22Rv1 (cell line): Measurements from ENCODE around the gene NLRC3.

Experiments used
- H3K27ac ChIP-seq: fragments of 450-650 bp; 2 replicates; pipeline ENCODE4 v1.5.1; 2017
- ZFX ChIP-seq: fragments of 450-650 bp; IDR thresholded peaks from 2 replicates; pipeline ENCODE4 v1.6.1; 2017; ENCODE audit warnings: antibody characterized with exemption, borderline replicate concordance
- TF ChIP-seq, protein P1 (sequence below): fragments of 450-650 bp; IDR thresholded peaks from 2 replicates; pipeline ENCODE4 v1.5.1; 2017; ENCODE audit warnings: mild to moderate bottlenecking

NLRC3 gene

DNA sequence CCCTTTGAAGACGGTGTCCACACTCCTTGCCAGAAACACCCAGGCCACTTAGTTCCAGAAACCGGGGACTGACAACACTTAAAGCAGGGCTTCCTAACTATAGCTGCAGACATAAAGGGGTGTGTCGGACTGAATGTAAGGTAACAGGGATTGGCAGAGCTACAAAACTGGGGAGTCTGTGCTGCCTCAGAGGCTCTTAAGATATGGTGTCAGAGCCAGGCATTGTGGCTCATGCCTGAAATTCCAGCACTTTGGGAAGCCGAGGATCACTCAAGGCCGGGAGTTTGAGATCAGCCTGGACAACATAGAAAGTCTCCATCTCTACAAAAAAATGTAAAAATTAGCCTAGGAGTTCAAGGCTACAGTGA lies 14.2 kb upstream of the NLRC3 start:
- H3K27ac ChIP-seq: no peak overlapping the region
- TF ChIP-seq ZFX: no peak
- TF ChIP-seq, protein P1, sequence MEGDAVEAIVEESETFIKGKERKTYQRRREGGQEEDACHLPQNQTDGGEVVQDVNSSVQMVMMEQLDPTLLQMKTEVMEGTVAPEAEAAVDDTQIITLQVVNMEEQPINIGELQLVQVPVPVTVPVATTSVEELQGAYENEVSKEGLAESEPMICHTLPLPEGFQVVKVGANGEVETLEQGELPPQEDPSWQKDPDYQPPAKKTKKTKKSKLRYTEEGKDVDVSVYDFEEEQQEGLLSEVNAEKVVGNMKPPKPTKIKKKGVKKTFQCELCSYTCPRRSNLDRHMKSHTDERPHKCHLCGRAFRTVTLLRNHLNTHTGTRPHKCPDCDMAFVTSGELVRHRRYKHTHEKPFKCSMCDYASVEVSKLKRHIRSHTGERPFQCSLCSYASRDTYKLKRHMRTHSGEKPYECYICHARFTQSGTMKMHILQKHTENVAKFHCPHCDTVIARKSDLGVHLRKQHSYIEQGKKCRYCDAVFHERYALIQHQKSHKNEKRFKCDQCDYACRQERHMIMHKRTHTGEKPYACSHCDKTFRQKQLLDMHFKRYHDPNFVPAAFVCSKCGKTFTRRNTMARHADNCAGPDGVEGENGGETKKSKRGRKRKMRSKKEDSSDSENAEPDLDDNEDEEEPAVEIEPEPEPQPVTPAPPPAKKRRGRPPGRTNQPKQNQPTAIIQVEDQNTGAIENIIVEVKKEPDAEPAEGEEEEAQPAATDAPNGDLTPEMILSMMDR: no peak

DNA sequence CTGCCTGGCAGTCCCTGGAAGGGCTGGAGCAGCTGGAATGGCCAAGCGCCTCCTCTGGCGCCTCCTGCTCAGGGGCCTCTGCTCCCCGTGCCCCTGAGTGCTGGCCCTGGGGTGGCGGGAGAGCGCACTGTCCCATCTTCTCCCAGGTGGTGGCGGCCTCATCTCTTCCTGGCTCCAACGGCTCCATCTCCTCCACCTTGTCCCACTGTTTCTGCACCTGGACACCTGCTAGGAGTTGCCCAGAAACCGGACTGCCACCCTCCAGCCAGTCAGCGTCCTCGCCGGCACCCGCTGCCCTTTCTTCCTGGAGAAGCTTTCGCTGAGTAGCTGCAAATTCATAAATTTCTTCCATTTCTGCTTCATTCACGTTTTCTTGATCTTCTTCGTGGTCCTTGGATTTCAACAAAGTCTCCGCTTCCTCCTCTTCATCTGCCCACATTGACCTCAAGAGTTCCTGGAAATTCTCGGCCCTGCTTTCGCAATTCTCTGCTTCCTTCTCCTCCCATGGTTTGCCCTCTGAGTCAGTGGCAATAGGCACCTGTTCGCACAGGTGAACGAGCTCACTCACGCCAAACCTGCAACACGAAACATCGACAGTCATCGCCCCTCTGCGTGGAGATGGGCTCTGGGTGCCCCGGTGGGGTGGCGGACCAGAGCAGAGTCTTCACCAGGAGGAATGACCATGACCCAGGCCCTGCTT lies 13.7 kb upstream of the NLRC3 start:
- no peak overlapping the region for H3K27ac ChIP-seq

DNA sequence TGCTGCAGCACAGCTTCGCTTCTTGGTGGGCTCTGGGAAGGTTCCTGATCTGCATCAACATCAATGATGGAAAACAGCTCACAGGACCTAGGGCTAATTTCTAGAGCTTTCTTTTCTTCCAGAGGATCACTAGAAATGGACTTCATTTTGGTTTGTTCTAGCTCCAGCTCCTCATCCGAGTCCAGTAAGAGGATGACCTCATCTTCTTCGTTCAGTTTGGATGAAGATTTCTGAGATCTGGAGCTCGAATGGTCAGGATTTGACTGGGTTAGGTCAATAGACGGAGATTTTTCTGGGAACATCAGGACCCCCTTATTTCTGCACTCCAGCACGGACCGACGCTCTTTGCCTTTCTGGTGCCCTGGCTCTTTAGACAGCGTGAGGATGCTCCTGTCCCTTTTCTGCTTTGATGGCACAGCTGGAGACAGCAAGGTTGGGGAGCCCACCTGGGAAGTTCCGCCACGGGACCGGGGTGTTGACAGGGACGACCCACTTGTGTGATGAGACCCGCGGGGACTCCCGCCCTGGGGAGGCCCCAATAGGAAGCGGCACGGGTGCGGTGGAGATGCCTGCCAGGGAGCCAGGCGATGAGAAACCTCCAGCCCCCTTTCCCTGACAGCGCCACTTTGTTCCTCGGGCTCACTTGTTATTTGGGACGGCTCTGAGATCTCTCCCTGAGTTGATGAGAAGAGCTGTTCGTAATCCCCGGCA lies 12.9 kb upstream of the NLRC3 start:
- TF ChIP-seq ZFX: no peak
- TF ChIP-seq, protein P1: no peak
- no peak overlapping the region for H3K27ac ChIP-seq

More for the DNA sequence above, 13.7 kb upstream of the NLRC3 start:
- TF ChIP-seq, protein P1: no peak
- no peak for TF ChIP-seq ZFX

DNA sequence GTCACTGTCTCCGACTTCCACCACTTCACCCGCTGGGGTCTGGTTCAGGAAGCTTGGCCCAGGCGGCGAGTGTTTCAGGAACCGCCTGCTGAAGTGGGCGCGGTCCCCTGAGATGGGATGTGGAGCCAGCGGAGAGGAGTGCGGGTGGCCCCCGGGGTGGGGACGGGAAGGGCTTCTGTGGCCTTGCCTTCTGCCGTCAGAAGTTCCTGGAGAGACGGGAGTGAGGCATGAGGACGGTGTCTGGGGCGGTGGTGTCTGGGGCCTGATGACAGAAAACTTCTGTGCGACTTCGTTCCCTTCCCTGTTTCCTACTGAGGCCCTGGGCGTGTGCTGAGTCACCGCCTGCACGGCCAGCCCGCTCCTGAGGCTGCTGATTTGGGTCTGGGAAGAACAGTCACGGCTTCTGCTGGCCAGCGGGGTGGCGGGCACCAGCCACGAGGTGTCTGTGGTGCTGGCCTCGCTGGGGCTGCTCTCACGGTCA lies 12.3 kb upstream of the NLRC3 start:
- no peak overlapping the region for H3K27ac ChIP-seq
- TF ChIP-seq ZFX: no peak
- TF ChIP-seq, protein P1: no peak

DNA sequence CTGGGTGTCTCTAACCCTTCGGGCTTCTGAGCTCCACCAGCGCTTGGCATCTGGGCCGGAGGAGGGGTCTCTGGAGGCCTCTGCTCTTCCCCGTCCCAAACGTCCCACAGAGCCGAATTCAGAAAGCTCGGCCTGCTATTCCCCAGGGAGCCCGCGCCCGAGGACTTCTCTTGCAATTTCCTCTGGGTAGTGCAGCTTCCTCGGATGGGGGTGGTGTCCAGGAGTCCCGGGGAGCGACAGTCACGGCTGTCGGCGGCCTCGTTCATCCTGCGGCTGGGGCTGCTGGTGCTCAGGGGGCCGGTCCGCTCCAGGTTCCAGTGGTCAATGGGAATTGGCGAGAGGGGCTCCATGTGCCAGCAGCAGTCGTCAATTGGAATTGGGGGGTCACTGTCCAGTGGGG lies 11.8 kb upstream of the NLRC3 start:
- no peak for TF ChIP-seq ZFX
- TF ChIP-seq, protein P1: no peak
- H3K27ac ChIP-seq: no peak overlapping the region

DNA sequence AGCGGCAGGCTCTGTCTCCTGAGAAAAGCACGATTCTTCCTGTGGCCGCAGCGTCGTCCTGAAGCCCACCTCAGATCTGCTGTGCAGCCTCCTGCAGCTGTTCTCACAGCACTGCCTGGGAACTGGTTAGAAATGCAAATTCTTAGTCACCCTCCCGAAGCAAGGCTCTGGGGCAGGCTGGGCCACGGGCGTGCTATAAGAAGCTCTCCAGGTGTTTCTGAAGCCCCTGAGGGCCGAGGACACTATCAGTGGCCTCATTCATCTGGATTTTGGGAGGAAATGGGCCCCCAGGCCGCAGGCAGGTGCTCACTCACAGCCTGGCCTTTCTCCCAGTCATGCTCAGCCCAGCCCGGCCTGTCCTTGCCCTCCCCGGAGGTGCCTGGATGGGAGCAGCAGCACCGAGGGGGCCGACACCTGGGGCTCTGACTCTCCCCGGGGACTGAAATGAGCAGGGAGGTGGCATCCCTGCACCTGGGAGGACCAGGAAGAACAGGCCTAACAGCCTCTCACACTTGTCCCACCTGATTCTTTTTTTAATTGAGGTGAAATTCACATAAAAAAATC lies 10.4 kb upstream of the NLRC3 start:
- TF ChIP-seq, protein P1: no peak
- TF ChIP-seq ZFX: no peak
- H3K27ac ChIP-seq: no peak overlapping the region

DNA sequence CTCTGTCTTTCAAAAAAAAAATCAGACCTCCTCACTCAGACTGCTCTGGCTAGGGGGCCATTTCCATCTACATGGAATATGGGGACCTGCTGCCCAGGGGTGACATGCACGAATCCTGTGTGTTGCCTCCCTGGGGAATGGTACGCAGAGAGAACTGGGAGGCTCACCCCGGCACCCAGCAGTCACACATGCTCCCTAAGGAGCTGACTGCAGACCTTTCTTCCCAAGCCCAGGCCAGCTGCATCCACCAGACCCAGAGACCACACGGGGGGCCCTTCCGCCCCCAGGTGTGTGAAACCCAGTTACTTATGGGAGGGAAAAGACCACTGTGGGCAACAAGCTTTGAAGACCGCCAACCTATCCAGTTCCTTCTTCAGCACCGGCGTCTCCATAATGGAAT lies 7.2 kb upstream of the NLRC3 start:
- TF ChIP-seq ZFX: no peak
- TF ChIP-seq, protein P1: no peak
- no peak overlapping the region for H3K27ac ChIP-seq
